WTC11 (cell line): ENCODE data around the gene CD74. TPM values are rescaled to one million over a fixed set of nuclear protein-coding genes. Genes with fewer than 3 reads are reported as not detected.

Source experiments
- ATAC-seq: fragments of 200-7000 bp; cut with Tn5 transposase; 2 replicates; pipeline ENCODE4 v1.10.0; 2021; ENCODE audit warnings: mild to moderate bottlenecking, moderate library complexity
- CTCF ChIA-PET: fragments of 300-600 bp; sonication (Branson Sonifier 250); formaldehyde crosslinking; loops from one replicate; lab custom pipeline; 2021; ENCODE audit warnings: antibody characterized with exemption; lab: Charles Lee
- POLR2A ChIA-PET: fragments of 350-600 bp; sonication (Branson Sonifier 250); formaldehyde crosslinking; loops from one replicate; lab custom pipeline; 2021; ENCODE audit warnings: antibody characterized with exemption; lab: Charles Lee
- DNase-seq: peaks from one replicate; pipeline ENCODE4 v3.0.0; 2021; ENCODE audit warnings: low spot score
- H3K27ac Mint-ChIP-seq: 2 replicates; pipeline ENCODE4 v1.8.0; 2021; ENCODE audit warnings: mixed read lengths
- H3K27me3 Mint-ChIP-seq: 2 replicates; pipeline ENCODE4 v1.8.0; 2021; ENCODE audit warnings: low read depth, mild to moderate bottlenecking, moderate library complexity, mixed read lengths
- H3K36me3 Mint-ChIP-seq: 2 replicates; pipeline ENCODE4 v1.8.0; 2021; ENCODE audit warnings: mixed read lengths
- H3K4me1 Mint-ChIP-seq: 2 replicates; pipeline ENCODE4 v1.8.0; 2022; ENCODE audit warnings: mixed read lengths
- H3K4me3 Mint-ChIP-seq: 2 replicates; pipeline ENCODE4 v1.8.0; 2021; ENCODE audit warnings: mild to moderate bottlenecking, moderate library complexity, mixed read lengths
- H3K9me3 Mint-ChIP-seq: 2 replicates; pipeline ENCODE4 v1.8.0; 2021; ENCODE audit warnings: mixed read lengths
- ATF6 ChIP-seq: sonication (generic); formaldehyde crosslinking; IDR thresholded peaks from 2 replicates; pipeline ENCODE4 v1.8.1; 2023; ENCODE audit warnings: mild to moderate bottlenecking, missing genetic modification reagents
- CREM ChIP-seq: sonication (generic); formaldehyde crosslinking; IDR thresholded peaks from 2 replicates; pipeline ENCODE4 v1.8.1; 2022; ENCODE audit warnings: mild to moderate bottlenecking, missing genetic modification reagents, moderate library complexity
- CTCF ChIP-seq: fragments of 200-600 bp; IDR thresholded peaks from 2 replicates; pipeline ENCODE4 v1.8.0; 2022; ENCODE audit warnings: antibody characterized with exemption
- ELF4 ChIP-seq: sonication (generic); formaldehyde crosslinking; IDR thresholded peaks from 2 replicates; pipeline ENCODE4 v1.8.1; 2022; ENCODE audit warnings: low read depth, mild to moderate bottlenecking, moderate library complexity, missing genetic modification reagents
- FOXP1 ChIP-seq: sonication (generic); formaldehyde crosslinking; IDR thresholded peaks from 2 replicates; pipeline ENCODE4 v1.8.0; 2022; ENCODE audit warnings: missing genetic modification reagents, mild to moderate bottlenecking, moderate library complexity, borderline replicate concordance
- GRHL2 ChIP-seq: fragments of 250-450 bp; sonication (Bioruptor Pico); IDR thresholded peaks from 2 replicates; pipeline ENCODE4 v1.8.0; 2022; ENCODE audit warnings: mild to moderate bottlenecking, moderate library complexity; ENCODE audit not compliant: insufficient replicate concordance, severe bottlenecking
- GTF2I ChIP-seq: fragments of 250-450 bp; sonication (Bioruptor Pico); conservative IDR thresholded peaks from 2 replicates; pipeline ENCODE4 v1.4.0; 2021; ENCODE audit warnings: mild to moderate bottlenecking
- MYBL2 ChIP-seq: sonication (generic); formaldehyde crosslinking; IDR thresholded peaks from 2 replicates; pipeline ENCODE4 v1.8.1; 2023; ENCODE audit warnings: mild to moderate bottlenecking, moderate library complexity, missing genetic modification reagents
- NFYB ChIP-seq: sonication (generic); formaldehyde crosslinking; conservative IDR thresholded peaks from 2 replicates; pipeline ENCODE4 v1.8.0; 2022; ENCODE audit warnings: low read depth, missing genetic modification reagents
- PRRX2 ChIP-seq: fragments of 250-450 bp; sonication (Bioruptor Pico); IDR thresholded peaks from 2 replicates; pipeline ENCODE4 v1.8.0; 2021; ENCODE audit warnings: mild to moderate bottlenecking
- SOX15 ChIP-seq: fragments of 250-450 bp; sonication (Bioruptor Pico); IDR thresholded peaks from 2 replicates; pipeline ENCODE4 v1.9.0; 2021; ENCODE audit warnings: mild to moderate bottlenecking
- SP1 ChIP-seq: sonication (generic); formaldehyde crosslinking; conservative IDR thresholded peaks from 2 replicates; pipeline ENCODE4 v1.8.1; 2022; ENCODE audit warnings: missing genetic modification reagents
- TCF7 ChIP-seq: sonication (generic); formaldehyde crosslinking; IDR thresholded peaks from 2 replicates; pipeline ENCODE4 v1.8.0; 2022; ENCODE audit warnings: mild to moderate bottlenecking, low read depth, missing genetic modification reagents, moderate library complexity
- ZNF219 ChIP-seq: sonication (generic); formaldehyde crosslinking; IDR thresholded peaks from 2 replicates; pipeline ENCODE4 v1.8.0; 2023; ENCODE audit warnings: missing genetic modification reagents, mild to moderate bottlenecking, borderline replicate concordance
- ZNF263 ChIP-seq: sonication (generic); formaldehyde crosslinking; IDR thresholded peaks from 2 replicates; pipeline ENCODE4 v1.8.1; 2022; ENCODE audit warnings: low read depth, mild to moderate bottlenecking, moderate library complexity, missing genetic modification reagents
- ZNF396 ChIP-seq: fragments of 250-450 bp; sonication (Bioruptor Pico); IDR thresholded peaks from 2 replicates; pipeline ENCODE4 v1.8.0; 2021; ENCODE audit warnings: mild to moderate bottlenecking, moderate library complexity, borderline replicate concordance
- ZNF416 ChIP-seq: fragments of 250-450 bp; sonication (Bioruptor Pico); IDR thresholded peaks from 2 replicates; pipeline ENCODE4 v1.9.0; 2021; ENCODE audit warnings: mild to moderate bottlenecking, inconsistent platforms
- total RNA-seq: library from RNA; stranded (reverse); gene quantifications from 3 replicates; pipeline ENCODE4 v1.2.3, GENCODE V29; 2021
- TF ChIP-seq, protein P1 (sequence below): sonication (generic); formaldehyde crosslinking; IDR thresholded peaks from 2 replicates; pipeline ENCODE4 v1.8.0; 2022; ENCODE audit warnings: mild to moderate bottlenecking, missing genetic modification reagents
- TF ChIP-seq, protein P2 (sequence below): sonication (generic); formaldehyde crosslinking; IDR thresholded peaks from 2 replicates; pipeline ENCODE4 v1.8.1; 2022; ENCODE audit warnings: missing genetic modification reagents, borderline replicate concordance
- TF ChIP-seq, protein P3 (sequence below): sonication (generic); formaldehyde crosslinking; IDR thresholded peaks from 2 replicates; pipeline ENCODE4 v1.8.1; 2023; ENCODE audit warnings: mild to moderate bottlenecking, missing genetic modification reagents
- TF ChIP-seq, protein P4 (sequence below): sonication (generic); formaldehyde crosslinking; IDR thresholded peaks from 2 replicates; pipeline ENCODE4 v1.8.0; 2022; ENCODE audit warnings: missing genetic modification reagents

The CD74 gene
- total RNA-seq, 1 experiment from 2014 or later: 28.2 TPM

DNA sequence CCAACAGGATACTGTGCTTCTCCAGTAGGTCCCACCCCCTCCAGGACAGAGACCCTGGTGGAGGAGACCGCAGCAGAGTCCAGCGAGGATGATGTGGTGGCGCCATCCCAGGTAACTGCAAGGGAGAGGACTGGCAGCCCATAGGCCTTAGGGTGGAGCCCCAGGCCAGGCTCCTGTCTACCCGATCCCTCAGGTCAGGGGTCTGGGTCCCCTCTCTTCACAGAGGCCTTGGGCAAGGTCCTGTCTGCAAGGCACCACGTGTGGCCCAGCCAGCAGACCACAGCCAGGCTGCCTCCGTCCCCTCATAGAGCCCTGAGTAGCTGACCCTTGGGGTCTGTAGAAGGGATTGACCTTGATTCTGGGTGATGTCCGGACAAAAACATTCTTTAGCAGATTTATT lies 20.0 kb downstream of the CD74 start:
- ChIA-PET POLR2A (no interaction called here), CTCF (no interaction called here)
- no peak; the same call in 1 of the 2 replicates for ATAC-seq

DNA sequence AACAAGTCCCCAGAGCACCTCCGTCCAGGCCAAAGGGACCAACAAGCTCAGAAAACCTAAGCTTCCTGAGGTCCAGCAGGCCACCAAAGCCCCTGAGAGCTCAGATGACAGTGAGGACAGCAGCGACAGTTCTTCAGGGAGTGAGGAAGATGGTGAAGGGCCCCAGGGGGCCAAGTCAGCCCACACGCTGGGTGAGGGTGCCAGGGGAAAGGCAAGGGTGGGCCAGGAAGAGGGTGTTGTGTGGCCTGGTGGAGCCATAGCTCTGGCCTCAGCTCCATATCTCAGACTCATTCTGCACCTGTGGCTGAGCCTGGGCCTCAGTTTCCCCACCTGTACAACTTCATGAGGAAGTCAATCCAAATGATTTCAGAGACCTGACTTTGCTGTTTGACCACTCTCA lies 20.7 kb downstream of the CD74 start:
- CTCF ChIA-PET: interaction anchor here (1.1 kb wide), 1 partner anchor 47 kb away, joined by 3 read pairs; no protein-coding TSS in a partner anchor
- Mint-ChIP-seq H3K27me3 (no peaks in the 10 kb centered on the region), H3K4me3 (no peak overlapping the region), H3K4me1 (no peaks in the 10 kb centered on the region), H3K36me3 (peaks cover 69% of the 10 kb centered on the region), H3K27ac (no peak overlapping the region)
- ATAC-seq: no peak
- no peak for DNase-seq
- TF ChIP-seq ZNF219 (CRISPR knock-in tag) (no peak), TCF7 (no peak), PRRX2 (no peak), ZNF416 (CRISPR knock-in tag) (no peak), FOXP1 (CRISPR knock-in tag) (no peak), ZNF396 (CRISPR knock-in tag) (no peak), MYBL2 (CRISPR knock-in tag) (no peak), ELF4 (no peak), SOX15 (no peak), GRHL2 (no peak), CREM (no peak), ATF6 (CRISPR knock-in tag) (no peak), CTCF (no peak)
- TF ChIP-seq, protein P1, sequence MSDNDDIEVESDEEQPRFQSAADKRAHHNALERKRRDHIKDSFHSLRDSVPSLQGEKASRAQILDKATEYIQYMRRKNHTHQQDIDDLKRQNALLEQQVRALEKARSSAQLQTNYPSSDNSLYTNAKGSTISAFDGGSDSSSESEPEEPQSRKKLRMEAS (CRISPR knock-in tag): no peak
- TF ChIP-seq, protein P2, sequence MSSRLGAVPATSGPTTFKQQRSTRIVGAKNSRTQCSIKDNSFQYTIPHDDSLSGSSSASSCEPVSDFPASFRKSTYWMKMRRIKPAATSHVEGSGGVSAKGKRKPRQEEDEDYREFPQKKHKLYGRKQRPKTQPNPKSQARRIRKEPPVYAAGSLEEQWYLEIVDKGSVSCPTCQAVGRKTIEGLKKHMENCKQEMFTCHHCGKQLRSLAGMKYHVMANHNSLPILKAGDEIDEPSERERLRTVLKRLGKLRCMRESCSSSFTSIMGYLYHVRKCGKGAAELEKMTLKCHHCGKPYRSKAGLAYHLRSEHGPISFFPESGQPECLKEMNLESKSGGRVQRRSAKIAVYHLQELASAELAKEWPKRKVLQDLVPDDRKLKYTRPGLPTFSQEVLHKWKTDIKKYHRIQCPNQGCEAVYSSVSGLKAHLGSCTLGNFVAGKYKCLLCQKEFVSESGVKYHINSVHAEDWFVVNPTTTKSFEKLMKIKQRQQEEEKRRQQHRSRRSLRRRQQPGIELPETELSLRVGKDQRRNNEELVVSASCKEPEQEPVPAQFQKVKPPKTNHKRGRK (CRISPR knock-in tag): no peak
- TF ChIP-seq, protein P3, sequence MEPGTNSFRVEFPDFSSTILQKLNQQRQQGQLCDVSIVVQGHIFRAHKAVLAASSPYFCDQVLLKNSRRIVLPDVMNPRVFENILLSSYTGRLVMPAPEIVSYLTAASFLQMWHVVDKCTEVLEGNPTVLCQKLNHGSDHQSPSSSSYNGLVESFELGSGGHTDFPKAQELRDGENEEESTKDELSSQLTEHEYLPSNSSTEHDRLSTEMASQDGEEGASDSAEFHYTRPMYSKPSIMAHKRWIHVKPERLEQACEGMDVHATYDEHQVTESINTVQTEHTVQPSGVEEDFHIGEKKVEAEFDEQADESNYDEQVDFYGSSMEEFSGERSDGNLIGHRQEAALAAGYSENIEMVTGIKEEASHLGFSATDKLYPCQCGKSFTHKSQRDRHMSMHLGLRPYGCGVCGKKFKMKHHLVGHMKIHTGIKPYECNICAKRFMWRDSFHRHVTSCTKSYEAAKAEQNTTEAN (CRISPR knock-in tag): no peak
- TF ChIP-seq, all 79 proteins: peak for 0
- H3K9me3 Mint-ChIP-seq: no peaks in the 10 kb centered on the region
- POLR2A ChIA-PET: no interaction called here

More for the DNA sequence above, 20.0 kb downstream of the CD74 start:
- Mint-ChIP-seq H3K4me1 (no peaks in the 10 kb centered on the region), H3K4me3 (no peak overlapping the region), H3K27me3 (no peaks in the 10 kb centered on the region), H3K36me3 (peaks cover 73% of the 10 kb centered on the region)
- no peak for TF ChIP-seq SP1
- TF ChIP-seq FOXP1 (CRISPR knock-in tag): no peak
- no peak for TF ChIP-seq GTF2I
- no peak for TF ChIP-seq NFYB
- TF ChIP-seq, protein P4, sequence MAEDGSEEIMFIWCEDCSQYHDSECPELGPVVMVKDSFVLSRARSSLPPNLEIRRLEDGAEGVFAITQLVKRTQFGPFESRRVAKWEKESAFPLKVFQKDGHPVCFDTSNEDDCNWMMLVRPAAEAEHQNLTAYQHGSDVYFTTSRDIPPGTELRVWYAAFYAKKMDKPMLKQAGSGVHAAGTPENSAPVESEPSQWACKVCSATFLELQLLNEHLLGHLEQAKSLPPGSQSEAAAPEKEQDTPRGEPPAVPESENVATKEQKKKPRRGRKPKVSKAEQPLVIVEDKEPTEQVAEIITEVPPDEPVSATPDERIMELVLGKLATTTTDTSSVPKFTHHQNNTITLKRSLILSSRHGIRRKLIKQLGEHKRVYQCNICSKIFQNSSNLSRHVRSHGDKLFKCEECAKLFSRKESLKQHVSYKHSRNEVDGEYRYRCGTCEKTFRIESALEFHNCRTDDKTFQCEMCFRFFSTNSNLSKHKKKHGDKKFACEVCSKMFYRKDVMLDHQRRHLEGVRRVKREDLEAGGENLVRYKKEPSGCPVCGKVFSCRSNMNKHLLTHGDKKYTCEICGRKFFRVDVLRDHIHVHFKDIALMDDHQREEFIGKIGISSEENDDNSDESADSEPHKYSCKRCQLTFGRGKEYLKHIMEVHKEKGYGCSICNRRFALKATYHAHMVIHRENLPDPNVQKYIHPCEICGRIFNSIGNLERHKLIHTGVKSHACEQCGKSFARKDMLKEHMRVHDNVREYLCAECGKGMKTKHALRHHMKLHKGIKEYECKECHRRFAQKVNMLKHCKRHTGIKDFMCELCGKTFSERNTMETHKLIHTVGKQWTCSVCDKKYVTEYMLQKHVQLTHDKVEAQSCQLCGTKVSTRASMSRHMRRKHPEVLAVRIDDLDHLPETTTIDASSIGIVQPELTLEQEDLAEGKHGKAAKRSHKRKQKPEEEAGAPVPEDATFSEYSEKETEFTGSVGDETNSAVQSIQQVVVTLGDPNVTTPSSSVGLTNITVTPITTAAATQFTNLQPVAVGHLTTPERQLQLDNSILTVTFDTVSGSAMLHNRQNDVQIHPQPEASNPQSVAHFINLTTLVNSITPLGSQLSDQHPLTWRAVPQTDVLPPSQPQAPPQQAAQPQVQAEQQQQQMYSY (CRISPR knock-in tag): no peak
- no peak for TF ChIP-seq ZNF263
- TF ChIP-seq, all 79 proteins: peak for 0
- H3K9me3 Mint-ChIP-seq: no peaks in the 10 kb centered on the region
- no peak overlapping the region for H3K27ac Mint-ChIP-seq
- no peak for DNase-seq
